Measurements from ENCODE around the gene MRPL46.
"Not testable (repeated sequence)": the region's sequence is repeated elsewhere in the genome, so short reads cannot be mapped to it uniquely, and the experiment has no call there.

The MRPL46 gene

GRCh38 chr15:88477904-88478303 is 10.7 kb upstream of the MRPL46 start:
- no peak for DNase-seq (ENCODE audit: low read depth)

GRCh38 chr15:88477126-88477525 is 9.9 kb upstream of the MRPL46 start:
- no peak for DNase-seq (ENCODE audit: low read depth)

GRCh38 chr15:88476635-88477060 is 9.5 kb upstream of the MRPL46 start:
- DNase-seq (ENCODE audit: low read depth): no peak

- not testable (repeated sequence) for DNase-seq (ENCODE audit: low read depth)
These were observed 6.6 kb upstream of the MRPL46 start for GRCh38 chr15:88473661-88474293.

- no peak for DNase-seq (ENCODE audit: low read depth)
These were observed 5.0 kb upstream of the MRPL46 start for GRCh38 chr15:88472225-88472624.

GRCh38 chr15:88470625-88471372 is 3.6 kb upstream of the MRPL46 start:
- no peak for DNase-seq (ENCODE audit: low read depth)

- DNase-seq (ENCODE audit: low read depth): no peak
These were observed 2.1 kb upstream of the MRPL46 start for GRCh38 chr15:88469321-88469720.

- DNase-seq (ENCODE audit: low read depth): not testable (repeated sequence)
These were observed 1.5 kb upstream of the MRPL46 start for GRCh38 chr15:88468721-88469120.

- no peak for DNase-seq (ENCODE audit: low read depth)
These were observed 844 bp upstream of the MRPL46 start for GRCh38 chr15:88467935-88468528.

GRCh38 chr15:88465633-88466224 is 1.5 kb downstream of the MRPL46 start:
- peak; percentile 55 for DNase-seq (ENCODE audit: low read depth)

GRCh38 chr15:88463870-88464532 is 3.2 kb downstream of the MRPL46 start:
- no peak for DNase-seq (ENCODE audit: low read depth)

- no peak for DNase-seq (ENCODE audit: low read depth)
These were observed 10.5 kb downstream of the MRPL46 start for GRCh38 chr15:88456733-88457132.

GRCh38 chr15:88454867-88455810 is 12.0 kb downstream of the MRPL46 start:
- DNase-seq (ENCODE audit: low read depth): peak; percentile 30

GRCh38 chr15:88454236-88454635 is 13.0 kb downstream of the MRPL46 start:
- no peak for DNase-seq (ENCODE audit: low read depth)

GRCh38 chr15:88453651-88454050 is 13.5 kb downstream of the MRPL46 start:
- no peak for DNase-seq (ENCODE audit: low read depth)

- DNase-seq (ENCODE audit: low read depth): no peak
These were observed 16.9 kb downstream of the MRPL46 start for GRCh38 chr15:88450125-88450798.

- DNase-seq (ENCODE audit: low read depth): no peak
These were observed 17.6 kb downstream of the MRPL46 start for GRCh38 chr15:88449581-88449980.

GRCh38 chr15:88448991-88449461 is 18.2 kb downstream of the MRPL46 start:
- DNase-seq (ENCODE audit: low read depth): no peak

- no peak for DNase-seq (ENCODE audit: low read depth)
These were observed 19.4 kb downstream of the MRPL46 start for GRCh38 chr15:88447741-88448140.

- no peak for DNase-seq (ENCODE audit: low read depth)
These were observed 20.0 kb downstream of the MRPL46 start for GRCh38 chr15:88447206-88447605.
